Neural cell (in vitro differentiated cells): ENCODE results near the gene GHRL. TPM values are rescaled to one million over a fixed set of nuclear protein-coding genes. Genes with fewer than 3 reads are reported as not detected.

ENCODE experiments used
- H2AFZ ChIP-seq: fragments of 200-600, 300-800 bp; sonication (generic), shearing (Covaris generic); 2 replicates; pipeline ENCODE4 v1.6.0; 2014; ENCODE audit warnings: low read depth, mild to moderate bottlenecking, antibody characterized with exemption, low read length, moderate library complexity
- H3F3A ChIP-seq: fragments of 200-600 bp; shearing (Covaris generic); 2 replicates; pipeline ENCODE4 v1.6.1; 2016; ENCODE audit warnings: mild to moderate bottlenecking, moderate library complexity, mixed read lengths, antibody characterized with exemption, low read length; ENCODE audit not compliant: insufficient read depth, poor library complexity, severe bottlenecking
- H3K27ac ChIP-seq: fragments of 200-600, 300-800 bp; sonication (generic), shearing (Covaris generic); 2 replicates; pipeline ENCODE4 v1.5.1; 2014; ENCODE audit warnings: mild to moderate bottlenecking, low read length, moderate library complexity
- H3K27me3 ChIP-seq: fragments of 300-800, 200-600 bp; sonication (generic), shearing (Covaris generic); 2 replicates; pipeline ENCODE4 v1.6.0; 2014; ENCODE audit warnings: mild to moderate bottlenecking, low read depth, low read length, moderate library complexity; ENCODE audit not compliant: insufficient read depth
- H3K36me3 ChIP-seq: fragments of 300-800, 200-600 bp; sonication (generic), shearing (Covaris generic); 2 replicates; pipeline ENCODE4 v1.5.1; 2014; ENCODE audit warnings: mild to moderate bottlenecking, antibody characterized with exemption, low read length, moderate library complexity; ENCODE audit not compliant: insufficient read depth
- H3K4me2 ChIP-seq: fragments of 300-800, 200-600 bp; sonication (generic), shearing (Covaris generic); 2 replicates; pipeline ENCODE4 v1.6.0; 2014; ENCODE audit warnings: mild to moderate bottlenecking, low read length
- H3K4me3 ChIP-seq: fragments of 300-800, 200-600 bp; sonication (generic), shearing (Covaris generic); 2 replicates; pipeline ENCODE4 v1.5.1; 2014; ENCODE audit warnings: mild to moderate bottlenecking, low read length, moderate library complexity
- H3K79me2 ChIP-seq: fragments of 200-600 bp; shearing (Covaris generic); replicated peaks from 2 replicates; pipeline ENCODE4 v1.6.0; 2014; ENCODE audit warnings: mild to moderate bottlenecking, low read length, moderate library complexity; ENCODE audit not compliant: insufficient read depth
- H3K9ac ChIP-seq: fragments of 300-800, 200-600 bp; sonication (generic), shearing (Covaris generic); 2 replicates; pipeline ENCODE4 v1.6.1; 2016; ENCODE audit warnings: mild to moderate bottlenecking, low read length, mixed read lengths
- H3K9me2 ChIP-seq: fragments of 200-600 bp; shearing (Covaris generic); 2 replicates; pipeline ENCODE4 v1.6.1; 2016; ENCODE audit warnings: mild to moderate bottlenecking, low read length, mixed read lengths; ENCODE audit not compliant: insufficient read depth
- H3K9me3 ChIP-seq: fragments of 200-600, 300-800 bp; sonication (generic), shearing (Covaris generic); 2 replicates; pipeline ENCODE4 v1.6.1; 2016; ENCODE audit warnings: mild to moderate bottlenecking, mixed run types, low read length, moderate library complexity, mixed read lengths
- H4K20me1 ChIP-seq: fragments of 200-600 bp; shearing (Covaris generic); 2 replicates; pipeline ENCODE4 v1.6.1; 2016; ENCODE audit warnings: mild to moderate bottlenecking, mixed run types; ENCODE audit not compliant: insufficient read depth
- CTCF ChIP-seq: fragments of 450-650 bp; IDR thresholded peaks from 2 replicates; pipeline ENCODE4 v1.5.1; 2014; ENCODE audit warnings: antibody characterized with exemption, mild to moderate bottlenecking, moderate library complexity; ENCODE audit not compliant: poor library complexity, severe bottlenecking
- EP300 ChIP-seq: fragments of 450-650 bp; conservative IDR thresholded peaks from 2 replicates; pipeline ENCODE4 v1.6.1; 2014; ENCODE audit warnings: antibody characterized with exemption, mild to moderate bottlenecking, moderate library complexity; ENCODE audit not compliant: poor library complexity, severe bottlenecking
- EZH2 ChIP-seq: fragments of 200-600, 300-800 bp; shearing (Covaris generic), sonication (generic); IDR thresholded peaks from 2 replicates; pipeline ENCODE4 v1.6.1; 2014; ENCODE audit warnings: antibody characterized with exemption, low read length, borderline replicate concordance, mild to moderate bottlenecking; ENCODE audit not compliant: insufficient read depth, poor library complexity, severe bottlenecking
- MXI1 ChIP-seq: fragments of 450-650 bp; conservative IDR thresholded peaks from 2 replicates; pipeline ENCODE4 v1.6.1; 2014; ENCODE audit warnings: antibody characterized with exemption, mild to moderate bottlenecking; ENCODE audit not compliant: poor library complexity, severe bottlenecking
- POLR2AphosphoS5 ChIP-seq: IDR thresholded peaks from 2 replicates; pipeline ENCODE4 v1.6.1; 2012
- RAD21 ChIP-seq: fragments of 450-650 bp; conservative IDR thresholded peaks from 2 replicates; pipeline ENCODE4 v1.6.1; 2014; ENCODE audit warnings: antibody characterized with exemption, mild to moderate bottlenecking, moderate library complexity
- SMC3 ChIP-seq: fragments of 450-650 bp; conservative IDR thresholded peaks from 2 replicates; pipeline ENCODE4 v1.6.1; 2014; ENCODE audit warnings: antibody characterized with exemption, mild to moderate bottlenecking, moderate library complexity; ENCODE audit not compliant: poor library complexity
- TAF1 ChIP-seq: IDR thresholded peaks from 2 replicates; pipeline ENCODE4 v1.6.1; 2012; ENCODE audit warnings: low read depth
- polyA plus RNA-seq: library from polyadenylated mRNA; depleted of rRNA; stranded (reverse); fragments of >200 nt; gene quantifications from 2 replicates; pipeline ENCODE4 v1.2.3, GENCODE V29; 2014
- TF ChIP-seq, protein P1 (sequence below): IDR thresholded peaks from 2 replicates; pipeline ENCODE4 v1.6.1; 2012; ENCODE audit warnings: borderline replicate concordance

The GHRL gene
- polyA plus RNA-seq, 1 donor from 2014 or later = 2.8 TPM

DNA sequence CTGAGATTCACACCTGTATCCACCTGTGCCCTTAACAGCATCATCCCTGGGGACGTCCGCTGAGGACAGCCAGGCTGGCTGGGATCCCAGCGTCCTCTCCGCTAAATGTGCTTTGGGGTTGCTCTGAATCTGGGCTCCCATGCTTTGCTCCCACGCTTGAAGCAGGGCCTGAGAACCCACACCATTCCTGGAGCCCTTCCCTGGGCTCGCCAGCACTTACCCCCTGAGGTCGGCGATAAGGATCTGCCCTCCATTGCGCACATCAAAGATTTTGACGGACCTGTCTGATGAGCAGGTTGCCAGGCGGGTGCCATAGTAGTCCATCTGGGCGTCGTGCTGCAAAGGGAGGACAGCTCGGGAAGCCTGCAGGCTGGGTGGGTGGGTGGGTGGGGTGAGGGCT, 22.4 kb upstream of the GHRL start:
- TF ChIP-seq EZH2 (no peak), RAD21 (no peak), CTCF (no peak), EP300 (no peak), MXI1 (no peak), TAF1 (no peak), SMC3 (no peak), POLR2AphosphoS5 (no peak)
- TF ChIP-seq, protein P1, sequence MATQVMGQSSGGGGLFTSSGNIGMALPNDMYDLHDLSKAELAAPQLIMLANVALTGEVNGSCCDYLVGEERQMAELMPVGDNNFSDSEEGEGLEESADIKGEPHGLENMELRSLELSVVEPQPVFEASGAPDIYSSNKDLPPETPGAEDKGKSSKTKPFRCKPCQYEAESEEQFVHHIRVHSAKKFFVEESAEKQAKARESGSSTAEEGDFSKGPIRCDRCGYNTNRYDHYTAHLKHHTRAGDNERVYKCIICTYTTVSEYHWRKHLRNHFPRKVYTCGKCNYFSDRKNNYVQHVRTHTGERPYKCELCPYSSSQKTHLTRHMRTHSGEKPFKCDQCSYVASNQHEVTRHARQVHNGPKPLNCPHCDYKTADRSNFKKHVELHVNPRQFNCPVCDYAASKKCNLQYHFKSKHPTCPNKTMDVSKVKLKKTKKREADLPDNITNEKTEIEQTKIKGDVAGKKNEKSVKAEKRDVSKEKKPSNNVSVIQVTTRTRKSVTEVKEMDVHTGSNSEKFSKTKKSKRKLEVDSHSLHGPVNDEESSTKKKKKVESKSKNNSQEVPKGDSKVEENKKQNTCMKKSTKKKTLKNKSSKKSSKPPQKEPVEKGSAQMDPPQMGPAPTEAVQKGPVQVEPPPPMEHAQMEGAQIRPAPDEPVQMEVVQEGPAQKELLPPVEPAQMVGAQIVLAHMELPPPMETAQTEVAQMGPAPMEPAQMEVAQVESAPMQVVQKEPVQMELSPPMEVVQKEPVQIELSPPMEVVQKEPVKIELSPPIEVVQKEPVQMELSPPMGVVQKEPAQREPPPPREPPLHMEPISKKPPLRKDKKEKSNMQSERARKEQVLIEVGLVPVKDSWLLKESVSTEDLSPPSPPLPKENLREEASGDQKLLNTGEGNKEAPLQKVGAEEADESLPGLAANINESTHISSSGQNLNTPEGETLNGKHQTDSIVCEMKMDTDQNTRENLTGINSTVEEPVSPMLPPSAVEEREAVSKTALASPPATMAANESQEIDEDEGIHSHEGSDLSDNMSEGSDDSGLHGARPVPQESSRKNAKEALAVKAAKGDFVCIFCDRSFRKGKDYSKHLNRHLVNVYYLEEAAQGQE = no peak
- Histone ChIP-seq H3K27me3 (no peaks in the 10 kb centered on the region), H3K4me2 (no peak overlapping the region), H3K9me3 (no peaks in the 10 kb centered on the region), H3K27ac (no peak overlapping the region), H4K20me1 (no peaks in the 10 kb centered on the region), H3K9me2 (no peaks in the 10 kb centered on the region), H2AFZ (no peak overlapping the region), H3K9ac (no peak overlapping the region), H3K79me2 (peaks cover 11% of the 10 kb centered on the region), H3K36me3 (peaks cover 9% of the 10 kb centered on the region), H3F3A (no peaks in the 10 kb centered on the region), H3K4me3 (no peak overlapping the region)

GRCh38 chr3:10312861-10313260, 20.1 kb upstream of the GHRL start:
- no peak overlapping the region for H2AFZ ChIP-seq
- no peaks in the 10 kb centered on the region for H3K9me3 ChIP-seq
- H3K36me3 ChIP-seq = peaks cover 9% of the 10 kb centered on the region
- no peak overlapping the region for H3K4me3 ChIP-seq
- no peaks in the 10 kb centered on the region for H4K20me1 ChIP-seq
- H3K27ac ChIP-seq = no peak overlapping the region
- H3K9me2 ChIP-seq = no peaks in the 10 kb centered on the region
- no peak overlapping the region for H3K4me2 ChIP-seq
- no peaks in the 10 kb centered on the region for H3K79me2 ChIP-seq
- no peak for TF ChIP-seq SMC3
- no peak for TF ChIP-seq EZH2
- no peak for TF ChIP-seq MXI1
- H3K9ac ChIP-seq = no peak overlapping the region
- H3K27me3 ChIP-seq = no peaks in the 10 kb centered on the region
- no peaks in the 10 kb centered on the region for H3F3A ChIP-seq

- no peak overlapping the region for H3K9ac ChIP-seq
- no peak for TF ChIP-seq CTCF
- TF ChIP-seq, protein P1 = no peak
- TF ChIP-seq TAF1 = no peak
- TF ChIP-seq EP300 = no peak
- TF ChIP-seq RAD21 = no peak
- TF ChIP-seq MXI1 = no peak
- no peak for TF ChIP-seq POLR2AphosphoS5
- TF ChIP-seq SMC3 = no peak
- no peak for TF ChIP-seq EZH2
Measured at GRCh38 chr3:10312391-10312790, 19.6 kb upstream of the GHRL start.

More at GRCh38 chr3:10312391-10312790, 19.6 kb upstream of the GHRL start:
- Histone ChIP-seq H3K79me2 (no peaks in the 10 kb centered on the region), H3K27ac (no peak overlapping the region), H3K36me3 (peaks cover 9% of the 10 kb centered on the region), H3F3A (no peaks in the 10 kb centered on the region), H3K9me3 (no peaks in the 10 kb centered on the region), H4K20me1 (no peaks in the 10 kb centered on the region), H2AFZ (no peak overlapping the region), H3K27me3 (no peaks in the 10 kb centered on the region), H3K4me2 (no peak overlapping the region), H3K4me3 (no peak overlapping the region), H3K9me2 (no peaks in the 10 kb centered on the region)
